HepG2 (cell line): ENCODE data around the gene HMCN2. TPM values are rescaled to one million over a fixed set of nuclear protein-coding genes. Genes with fewer than 3 reads are reported as not detected.

Experiments
- ATAC-seq: fragments of 200-7000 bp; cut with Tn5 transposase; 3 replicates; pipeline ENCODE4 v1.9.1; 2020; ENCODE audit warnings: mild to moderate bottlenecking, moderate library complexity
- BruUV-seq: library from RNA; stranded (reverse); fragments of 400-500 nt; replicated peaks from 2 replicates; lab custom pipeline; 2021; lab: Mats Ljungman, UMichigan
- CTCF ChIA-PET: fragments of 300-600 bp; formaldehyde crosslinking; extraction: SDS; loops from one replicate; lab custom pipeline; 2021; ENCODE audit warnings: low total read pairs, inconsistent platforms, low intra/inter-chr PET ratio; lab: Yijun Ruan, JAX
- POLR2A ChIA-PET: fragments of 350-600 bp; sonication (Branson Sonifier 250); formaldehyde crosslinking; loops from one replicate; lab custom pipeline; 2020; ENCODE audit warnings: antibody characterized with exemption, inconsistent platforms; lab: Yijun Ruan, JAX
- DNase-seq: peaks from one replicate; pipeline ENCODE4 v3.0.0-alpha.2; 2015; ENCODE audit warnings: low spot score
- FAIRE-seq: peaks from 3 replicates; lab custom pipeline; 2011; peaks lifted over from hg19 to GRCh38; lab: Jason Lieb, UNC
- H2AFZ ChIP-seq: one replicate; pipeline ENCODE4 v1.6.1; 2011; ENCODE audit warnings: low read length, inconsistent platforms
- H3K27ac ChIP-seq: fragments of 300-600 bp; 3 replicates; pipeline ENCODE4 v1.8.0; 2011; ENCODE audit warnings: mixed run types, mild to moderate bottlenecking, mixed read lengths, low read length, inconsistent platforms; ENCODE audit not compliant: insufficient read depth; ENCODE audit errors: extremely low read length
- H3K27me3 ChIP-seq, 2 experiments: fragments of 200-600 bp in 1 of 2; 2 replicates in 1 of 2; 3 replicates in 1 of 2; pipeline versions ENCODE4 v1.6.0 to v1.8.0; 2011; ENCODE audit warnings: low read length in 2 of 2, mild to moderate bottlenecking in 2 of 2, moderate library complexity in 2 of 2, inconsistent platforms in 1 of 2; ENCODE audit not compliant: insufficient read depth in 2 of 2, control insufficient read depth in 1 of 2
- H3K36me3 ChIP-seq, 2 experiments: fragments of 200-600 bp in 1 of 2; replicated peaks in 1 of 2; 2 replicates in 1 of 2; 3 replicates in 1 of 2; pipeline versions ENCODE4 v1.5.1 to v1.8.0; 2011; ENCODE audit warnings: low read length in 2 of 2, inconsistent platforms in 1 of 2; ENCODE audit not compliant: insufficient read depth in 2 of 2, control insufficient read depth in 1 of 2
- H3K4me1 ChIP-seq: 2 replicates; pipeline ENCODE4 v1.5.1; 2012; ENCODE audit warnings: low read length, inconsistent platforms; ENCODE audit not compliant: insufficient read depth
- H3K4me2 ChIP-seq: 2 replicates; pipeline ENCODE4 v1.6.0; 2011; ENCODE audit warnings: low read depth, low read length, inconsistent platforms
- H3K4me3 ChIP-seq, 3 experiments: fragments of 200-600 bp in 1 of 3; sonication (generic), shearing (Covaris generic) in 1 of 3; replicated peaks in 1 of 3; 2 replicates each; pipeline ENCODE4 v1.5.1; 2011 to 2016; ENCODE audit warnings: low read length in 3 of 3, inconsistent platforms in 2 of 3, low read depth in 2 of 3, mild to moderate bottlenecking in 2 of 3, control low read depth in 1 of 3, mixed read lengths in 1 of 3; ENCODE audit not compliant: insufficient read depth in 1 of 3
- H3K79me2 ChIP-seq: one replicate; pipeline ENCODE4 v1.6.1; 2011; ENCODE audit warnings: low read length, inconsistent platforms; ENCODE audit not compliant: insufficient read depth
- H3K9ac ChIP-seq: 2 replicates; pipeline ENCODE4 v1.6.0; 2011; ENCODE audit warnings: mild to moderate bottlenecking, low read depth, low read length, inconsistent platforms; ENCODE audit not compliant: insufficient read depth
- H3K9me3 ChIP-seq: 2 replicates; pipeline ENCODE4 v1.5.1; 2012; ENCODE audit warnings: mild to moderate bottlenecking, low read length
- H4K20me1 ChIP-seq: 2 replicates; pipeline ENCODE4 v1.6.0; 2011; ENCODE audit warnings: inconsistent platforms, mild to moderate bottlenecking, low read length, moderate library complexity; ENCODE audit not compliant: insufficient read depth
- DR1 ChIP-seq: sonication (generic); formaldehyde crosslinking; IDR thresholded peaks from 2 replicates; pipeline ENCODE4 v1.8.0; 2021; ENCODE audit warnings: mild to moderate bottlenecking, missing genetic modification reagents, inconsistent platforms
- ELK4 ChIP-seq: sonication (generic); formaldehyde crosslinking; IDR thresholded peaks from 2 replicates; pipeline ENCODE4 v1.9.0; 2021; ENCODE audit warnings: missing genetic modification reagents, borderline replicate concordance
- GRHL1 ChIP-seq: sonication (generic); formaldehyde crosslinking; conservative IDR thresholded peaks from 2 replicates; pipeline ENCODE4 v1.8.0; 2022; ENCODE audit warnings: missing genetic modification reagents
- LBX2 ChIP-seq: sonication (generic); formaldehyde crosslinking; IDR thresholded peaks from 2 replicates; pipeline ENCODE4 v1.5.0; 2020; ENCODE audit warnings: missing genetic modification reagents, mild to moderate bottlenecking, borderline replicate concordance
- NFE2L1 ChIP-seq: sonication (generic); formaldehyde crosslinking; IDR thresholded peaks from 2 replicates; pipeline ENCODE4 v1.4.0; 2020; ENCODE audit warnings: missing genetic modification reagents, mild to moderate bottlenecking, borderline replicate concordance
- SSRP1 ChIP-seq: IDR thresholded peaks from 2 replicates; pipeline ENCODE4 v1.6.1; 2016; ENCODE audit warnings: control low read depth
- YY1 ChIP-seq: IDR thresholded peaks from 2 replicates; pipeline ENCODE4 v1.6.1; 2011; ENCODE audit warnings: low read length, low read depth, moderate library complexity, mild to moderate bottlenecking; ENCODE audit not compliant: insufficient read depth, insufficient replicate concordance
- ZNF496 ChIP-seq: sonication (generic); formaldehyde crosslinking; IDR thresholded peaks from 2 replicates; pipeline ENCODE4 v1.8.1; 2023; ENCODE audit warnings: mild to moderate bottlenecking, moderate library complexity, missing genetic modification reagents; ENCODE audit not compliant: insufficient replicate concordance
- ZNF570 ChIP-seq: sonication (generic); formaldehyde crosslinking; IDR thresholded peaks from 2 replicates; pipeline ENCODE4 v1.4.0; 2020; ENCODE audit warnings: mild to moderate bottlenecking, missing genetic modification reagents, borderline replicate concordance
- ZNF83 ChIP-seq: sonication (generic); formaldehyde crosslinking; IDR thresholded peaks from 2 replicates; pipeline ENCODE4 v1.4.0; 2020; ENCODE audit warnings: missing genetic modification reagents, mild to moderate bottlenecking, borderline replicate concordance
- WGBS: methylation state at CpG from one replicate; pipeline ENCODE4 v1.1.6; 2017; ENCODE audit warnings: low lambda C conversion rate; 5-methylcytosine and 5-hydroxymethylcytosine counted together
- in situ Hi-C: cut with HindIII; loops from 2 replicates; pipeline ENCODE4 v1.10.0; 2017; ENCODE audit warnings: low pct_unique_long_range_greater_than_20kb; ENCODE audit not compliant: extremely low pct_ligation_motif_present
- intact Hi-C: fragments of 100-400 bp; cut with micrococcal nuclease; formaldehyde crosslinking; loops from one replicate; pipeline ENCODE4 v1.10.0; 2022; ENCODE audit not compliant: unreplicated experiment
- polyA plus RNA-seq, 8 experiments: library from polyadenylated mRNA; depleted of rRNA in 3 of 8; stranded (reverse) in 7 of 8; unstranded in 1 of 8; fragments of >200 nt; fragmentation: Illumina TruSeq in 4 of 8; extraction: Trizol in 4 of 8; gene quantifications; 2 replicates each; pipeline versions ENCODE4 v1.2.1 to v1.2.3, GENCODE V29; 2011 to 2016; ENCODE audit warnings: low read depth in 4 of 8, missing spikeins in 1 of 8, mixed read lengths in 1 of 8; ENCODE audit not compliant: insufficient read depth in 1 of 8
- total RNA-seq, 5 experiments: library from RNA; depleted of rRNA; stranded (reverse); fragments of >200 nt; fragmentation: Illumina TruSeq; extraction: Trizol; gene quantifications; 2 replicates each; pipeline ENCODE4 v1.2.3, GENCODE V29; 2016; ENCODE audit warnings: low read depth in 1 of 5

The HMCN2 gene
- total and polyA plus RNA-seq, 2 of the 13 experiments (the other 11 are each of a cell fraction or from before 2014, with no cell fraction given) = 0.09 TPM; not detected in 1

- in situ Hi-C loops = no loop called here
- Histone ChIP-seq H3K4me1 (peaks cover 35% of the 10 kb centered on the region), H3K9me3 (no peaks in the 10 kb centered on the region), H3K36me3 (no peaks in the 10 kb centered on the region), H3K4me3 (no peak overlapping the region), H3K79me2 (no peaks in the 10 kb centered on the region), H3K4me2 (no peak overlapping the region), H4K20me1 (no peaks in the 10 kb centered on the region), H2AFZ (no peak overlapping the region), H3K9ac (no peak overlapping the region), H3K27me3 (peaks cover 4 to 42% of the 10 kb centered on the region in 2 experiments; a peak in 4 of 5 replicates), H3K27ac (no peak overlapping the region)
- intact Hi-C loops = no loop called here
- BruUV-seq = no TSS peak
- 59% methylated on average over 8 of the region's 10 CpGs for WGBS
- TF ChIP-seq ZNF496 (CRISPR knock-in tag) = no peak
- no peak for TF ChIP-seq ZNF83 (CRISPR knock-in tag)
- no peak for TF ChIP-seq YY1
- no peak for TF ChIP-seq LBX2
- TF ChIP-seq GRHL1 = no peak
- no peak for TF ChIP-seq DR1 (CRISPR knock-in tag)
- TF ChIP-seq NFE2L1 (CRISPR knock-in tag) = no peak
- no peak for TF ChIP-seq ELK4 (CRISPR knock-in tag)
- no peak for TF ChIP-seq SSRP1
- no peak for TF ChIP-seq ZNF570 (CRISPR knock-in tag)
- no peak for FAIRE-seq
- no peak for ATAC-seq
- no peak for DNase-seq
- ChIA-PET POLR2A (no interaction called here), CTCF (no interaction called here)
Measured at GRCh38 chr9:130426883-130427282, 161.3 kb downstream of the HMCN2 start.
